GM12878 (cell line): ENCODE data around the gene TMEM259.

Experiments used
- CHD2 ChIP-seq: IDR thresholded peaks from 2 replicates; pipeline ENCODE4 v1.6.1; 2011; ENCODE audit warnings: low read depth, low read length, improper control_type of control experiment, borderline replicate concordance
- CHD4 ChIP-seq: fragments of 200-600 bp; sonication (generic); IDR thresholded peaks from 2 replicates; pipeline ENCODE4 v1.6.1; 2016; ENCODE audit warnings: mild to moderate bottlenecking
- CUX1 ChIP-seq: IDR thresholded peaks from 2 replicates; pipeline ENCODE4 v1.6.1; 2012; ENCODE audit warnings: improper control_type of control experiment, low read depth, low read length; ENCODE audit not compliant: insufficient replicate concordance
- EZH2 ChIP-seq: IDR thresholded peaks from 2 replicates; pipeline ENCODE4 v1.6.1; 2012; ENCODE audit warnings: low read depth, mild to moderate bottlenecking, control low read depth, inconsistent platforms, low read length, borderline replicate concordance; ENCODE audit not compliant: control insufficient read depth
- MYC ChIP-seq: IDR thresholded peaks from 2 replicates; pipeline ENCODE4 v1.6.1; 2011; ENCODE audit warnings: mild to moderate bottlenecking, low read length, moderate library complexity, inconsistent platforms; ENCODE audit not compliant: insufficient read depth, insufficient replicate concordance, insufficient read length, severe bottlenecking
- NBN ChIP-seq: fragments of 450-650 bp; IDR thresholded peaks from 2 replicates; pipeline ENCODE4 v1.6.1; 2016
- POLR2A ChIP-seq: IDR thresholded peaks from 2 replicates; pipeline ENCODE4 v1.6.1; 2011; ENCODE audit warnings: low read depth, mild to moderate bottlenecking, low read length
- SP1 ChIP-seq: IDR thresholded peaks from one replicate; pipeline ENCODE4 v1.6.1; 2011; ENCODE audit warnings: low read depth, low read length
- SREBF2 ChIP-seq: IDR thresholded peaks from 2 replicates; pipeline ENCODE4 v1.6.1; 2012; ENCODE audit warnings: mild to moderate bottlenecking, low read length
- TAF1 ChIP-seq: IDR thresholded peaks from 2 replicates; pipeline ENCODE4 v1.6.1; 2011; ENCODE audit warnings: mild to moderate bottlenecking, low read depth, low read length, borderline replicate concordance
- USF2 ChIP-seq: IDR thresholded peaks from 2 replicates; pipeline ENCODE4 v1.6.1; 2011; ENCODE audit warnings: low read depth, low read length, improper control_type of control experiment, borderline replicate concordance
- TF ChIP-seq, protein P1 (sequence below), 3 experiments: IDR thresholded peaks in 2 of 3; conservative IDR thresholded peaks in 1 of 3; 2 replicates each; pipeline ENCODE4 v1.5.1; 2011; ENCODE audit warnings: low read depth in 3 of 3, low read length in 3 of 3, mild to moderate bottlenecking in 3 of 3, control low read depth in 2 of 3, moderate library complexity in 2 of 3, inconsistent platforms in 1 of 3, mixed read lengths in 1 of 3; ENCODE audit not compliant: control insufficient read depth in 2 of 3, insufficient read depth in 1 of 3; ENCODE audit errors: extremely low read depth in 1 of 3

GRCh38 chr19:966485-967088 is 54.3 kb downstream of the TMEM259 start:
- TF ChIP-seq EZH2, result no peak
- TF ChIP-seq TAF1, result no peak
- no peak for TF ChIP-seq SP1
- TF ChIP-seq POLR2A, result no peak; the same call in 1 of the 2 replicates
- no peak for TF ChIP-seq CUX1
- TF ChIP-seq, protein P1, sequence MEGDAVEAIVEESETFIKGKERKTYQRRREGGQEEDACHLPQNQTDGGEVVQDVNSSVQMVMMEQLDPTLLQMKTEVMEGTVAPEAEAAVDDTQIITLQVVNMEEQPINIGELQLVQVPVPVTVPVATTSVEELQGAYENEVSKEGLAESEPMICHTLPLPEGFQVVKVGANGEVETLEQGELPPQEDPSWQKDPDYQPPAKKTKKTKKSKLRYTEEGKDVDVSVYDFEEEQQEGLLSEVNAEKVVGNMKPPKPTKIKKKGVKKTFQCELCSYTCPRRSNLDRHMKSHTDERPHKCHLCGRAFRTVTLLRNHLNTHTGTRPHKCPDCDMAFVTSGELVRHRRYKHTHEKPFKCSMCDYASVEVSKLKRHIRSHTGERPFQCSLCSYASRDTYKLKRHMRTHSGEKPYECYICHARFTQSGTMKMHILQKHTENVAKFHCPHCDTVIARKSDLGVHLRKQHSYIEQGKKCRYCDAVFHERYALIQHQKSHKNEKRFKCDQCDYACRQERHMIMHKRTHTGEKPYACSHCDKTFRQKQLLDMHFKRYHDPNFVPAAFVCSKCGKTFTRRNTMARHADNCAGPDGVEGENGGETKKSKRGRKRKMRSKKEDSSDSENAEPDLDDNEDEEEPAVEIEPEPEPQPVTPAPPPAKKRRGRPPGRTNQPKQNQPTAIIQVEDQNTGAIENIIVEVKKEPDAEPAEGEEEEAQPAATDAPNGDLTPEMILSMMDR (IDR thresholded peaks at IDR 0.05 in 2 of 3, conservative IDR thresholded peaks at IDR 0.05 in 1 of 3; ENCODE audit: control insufficient read depth in 2 of 3, extremely low read depth in 1 of 3, insufficient read depth in 1 of 3, low read depth in 3 of 3, low read length in 3 of 3), result no peak
- no peak for TF ChIP-seq NBN
- TF ChIP-seq SREBF2, result no peak
- no peak for TF ChIP-seq CHD2
- TF ChIP-seq CHD4, result no peak
- no peak for TF ChIP-seq USF2
- TF ChIP-seq MYC, result no peak
